Brain microvascular endothelial cell (primary cell): ENCODE results near the gene C16orf74.

Experiments
- DNase-seq: peaks from one replicate; pipeline ENCODE4 v3.0.0-alpha.2; 2020
- H3K27ac ChIP-seq: fragments of 250-450 bp; sonication (Bioruptor Pico); 2 replicates; pipeline ENCODE4 v1.5.1; 2020; ENCODE audit warnings: mild to moderate bottlenecking, moderate library complexity
- H3K27me3 ChIP-seq: fragments of 250-450 bp; sonication (Bioruptor Pico); replicated peaks from 2 replicates; pipeline ENCODE4 v1.5.1; 2020; ENCODE audit warnings: mild to moderate bottlenecking
- H3K36me3 ChIP-seq: fragments of 250-450 bp; sonication (Bioruptor Pico); replicated peaks from 2 replicates; pipeline ENCODE4 v1.5.1; 2020; ENCODE audit warnings: mild to moderate bottlenecking
- H3K4me3 ChIP-seq: 2 replicates; pipeline ENCODE4 v1.5.1; 2011; ENCODE audit warnings: low read depth, mild to moderate bottlenecking, control low read depth, low read length, moderate library complexity
- CTCF ChIP-seq: IDR thresholded peaks from 2 replicates; pipeline ENCODE4 v1.5.1; 2011; ENCODE audit warnings: low read depth, mild to moderate bottlenecking, moderate library complexity, low read length, control low read depth, inconsistent platforms; ENCODE audit errors: missing control alignments
- in situ Hi-C: cut with HindIII; loops from 2 replicates; pipeline ENCODE4 v1.10.0; 2017; ENCODE audit warnings: low sequenced_read_pairs, low pct_ligation_motif_present

C16orf74 gene

DNA sequence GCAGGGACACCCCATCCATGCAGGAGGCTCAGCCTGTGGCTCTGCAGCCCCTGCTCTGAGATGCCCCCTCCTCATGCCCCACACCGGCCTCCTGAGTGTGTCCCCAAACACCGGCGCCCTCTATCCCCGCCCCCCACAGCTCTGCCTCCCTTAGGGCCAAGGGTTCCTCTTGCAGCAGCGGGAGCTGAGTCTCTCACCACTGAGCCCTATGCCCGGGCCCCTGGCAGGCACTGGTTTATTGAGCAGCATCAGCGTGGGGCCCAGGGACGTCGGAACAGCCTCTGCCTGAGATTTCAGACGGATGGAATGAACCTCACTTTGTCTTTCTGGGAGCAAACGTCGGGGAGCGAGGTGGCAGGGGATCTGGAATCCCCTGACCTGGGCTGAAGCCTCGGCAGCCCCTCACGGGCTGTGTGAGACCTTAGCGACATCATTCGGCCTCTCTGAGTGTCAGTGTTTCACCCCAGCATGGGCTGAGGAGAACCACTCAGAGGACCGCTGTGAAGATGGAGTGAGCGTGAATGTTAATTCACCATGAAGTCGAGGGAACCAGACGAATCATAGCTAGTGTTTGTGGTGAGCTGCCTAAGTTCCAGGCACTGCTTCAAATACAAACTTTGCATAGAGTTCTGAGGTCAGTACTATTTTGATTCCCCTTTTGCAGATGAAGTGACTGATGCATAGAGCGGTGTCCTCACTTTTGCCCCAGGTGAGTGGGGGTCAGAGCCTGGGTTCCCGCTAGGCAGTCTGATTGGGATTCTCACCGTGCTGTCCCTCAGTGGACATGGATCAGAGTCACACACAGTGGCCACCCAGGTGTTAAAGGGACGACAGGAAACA lies 5.3 kb upstream of the C16orf74 start:
- in situ Hi-C loops = no loop called here
- DNase-seq = no peak
- Histone ChIP-seq H3K27ac (no peak overlapping the region), H3K4me3 (no peak overlapping the region), H3K27me3 (no peaks in the 10 kb centered on the region), H3K36me3 (no peaks in the 10 kb centered on the region)
- TF ChIP-seq CTCF = no peak

GRCh38 chr16:85754413-85754812 lies 3.5 kb upstream of the C16orf74 start:
- H3K4me3 ChIP-seq = no peak overlapping the region
- no peaks in the 10 kb centered on the region for H3K36me3 ChIP-seq
- in situ Hi-C loops = no loop called here
- no peaks in the 10 kb centered on the region for H3K27me3 ChIP-seq
- DNase-seq = no peak
- TF ChIP-seq CTCF = no peak
- no peak overlapping the region for H3K27ac ChIP-seq

- no peak overlapping the region for H3K4me3 ChIP-seq
- no peak overlapping the region for H3K27ac ChIP-seq
- H3K36me3 ChIP-seq = no peaks in the 10 kb centered on the region
- TF ChIP-seq CTCF = no peak
- H3K27me3 ChIP-seq = no peaks in the 10 kb centered on the region
- in situ Hi-C loops = no loop called here
- no peak for DNase-seq
Observed at GRCh38 chr16:85753976-85754375, 3.1 kb upstream of the C16orf74 start.

DNA sequence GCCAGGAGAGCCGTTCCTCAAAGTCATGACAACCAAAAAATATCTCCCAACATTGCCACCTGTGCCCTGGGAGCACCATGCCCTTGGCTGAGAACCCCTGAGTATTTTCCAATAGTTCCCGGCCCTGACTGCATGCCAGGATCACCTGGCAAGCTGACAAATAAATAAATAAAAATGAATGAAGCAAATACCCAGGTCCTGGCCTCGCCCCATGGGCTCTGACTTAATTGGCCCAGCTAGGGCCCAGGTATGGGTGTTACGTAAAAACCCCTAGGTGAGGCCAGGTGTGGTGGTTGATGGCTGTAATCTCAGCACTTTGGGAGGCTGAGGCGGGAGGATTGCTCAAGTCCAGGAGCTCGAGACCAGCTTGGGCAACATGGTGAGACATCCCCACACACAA lies 2.7 kb upstream of the C16orf74 start:
- no peaks in the 10 kb centered on the region for H3K36me3 ChIP-seq
- H3K27me3 ChIP-seq = no peaks in the 10 kb centered on the region
- in situ Hi-C loops = no loop called here
- DNase-seq = no peak
- H3K27ac ChIP-seq = no peak overlapping the region
- no peak overlapping the region for H3K4me3 ChIP-seq
- TF ChIP-seq CTCF = no peak

DNA sequence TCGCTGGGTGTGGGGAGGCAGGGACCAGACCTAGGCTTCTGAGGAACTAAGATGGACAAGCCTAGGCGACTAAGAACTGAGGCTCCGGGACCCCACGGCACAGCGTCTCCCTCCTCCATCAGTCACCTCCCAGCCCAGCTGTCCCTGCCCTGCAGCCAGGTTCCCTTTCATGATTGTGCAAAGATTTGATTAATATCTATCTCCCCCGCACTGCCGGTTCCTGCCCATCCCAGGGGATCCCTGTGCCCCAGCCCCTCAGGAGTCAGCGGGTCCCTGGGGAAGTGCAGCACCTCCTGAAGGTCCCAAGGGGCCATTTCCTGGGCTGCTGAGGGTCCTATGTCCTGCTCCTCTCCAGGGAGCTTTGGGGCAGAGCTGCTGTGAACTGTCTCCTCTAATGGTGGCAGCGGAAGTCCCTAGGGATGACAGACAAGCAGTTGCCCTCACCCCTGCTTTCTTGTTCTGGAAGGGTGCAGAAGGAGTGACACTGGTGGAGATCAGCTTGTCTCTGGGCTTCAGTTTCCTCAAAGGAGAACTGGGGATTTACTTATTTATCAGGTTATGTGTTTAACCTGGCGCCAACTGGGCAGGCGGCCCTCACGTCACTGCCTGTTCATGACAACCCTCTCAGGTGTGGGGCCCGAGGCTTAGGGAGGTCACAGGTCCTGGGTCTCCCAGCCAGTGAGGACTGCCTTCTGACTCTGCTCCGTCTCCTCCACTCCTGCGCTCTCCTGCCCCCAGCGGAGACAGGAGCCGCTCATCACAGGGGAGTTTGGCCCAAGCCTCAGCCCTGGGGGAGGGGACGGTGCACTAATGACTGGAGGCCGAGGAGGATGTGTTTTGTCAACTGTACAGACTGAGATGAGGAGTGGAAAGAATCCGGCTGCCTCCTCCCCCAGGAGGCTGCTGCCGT lies 1.9 kb upstream of the C16orf74 start:
- peak; percentile 67 for TF ChIP-seq CTCF
- H3K27me3 ChIP-seq = no peaks in the 10 kb centered on the region
- in situ Hi-C loops = no loop called here
- peak; percentile 43 for DNase-seq
- H3K36me3 ChIP-seq = no peaks in the 10 kb centered on the region
- H3K4me3 ChIP-seq = no peak overlapping the region
- no peak overlapping the region for H3K27ac ChIP-seq
